AG09309 (cell line): ENCODE results near the gene SFRP4.

Source experiments
- DNase-seq: peaks from one replicate; pipeline ENCODE4 v3.0.0-alpha.2; 2010; ENCODE audit warnings: low read depth
- H3K4me3 ChIP-seq: 2 replicates; pipeline ENCODE4 v1.5.1; 2011; ENCODE audit warnings: mild to moderate bottlenecking, low read depth, low read length, moderate library complexity; ENCODE audit not compliant: control insufficient read depth
- CTCF ChIP-seq: IDR thresholded peaks from 2 replicates; pipeline ENCODE4 v1.5.1; 2011; ENCODE audit warnings: mild to moderate bottlenecking, low read depth, low read length, inconsistent platforms; ENCODE audit not compliant: insufficient read depth, control insufficient read depth; ENCODE audit errors: missing control alignments

The SFRP4 gene

GRCh38 chr7:37925620-37926019, 9.0 kb upstream of the SFRP4 start:
- DNase-seq: no peak
- no peak overlapping the region for H3K4me3 ChIP-seq
- TF ChIP-seq CTCF: no peak

- no peak for DNase-seq
- no peak overlapping the region for H3K4me3 ChIP-seq
- TF ChIP-seq CTCF: no peak
These were observed 7.9 kb upstream of the SFRP4 start for GRCh38 chr7:37924491-37925041.

- no peak for DNase-seq
- TF ChIP-seq CTCF: no peak
- no peak overlapping the region for H3K4me3 ChIP-seq
These were observed 7.4 kb upstream of the SFRP4 start for GRCh38 chr7:37923996-37924395.

- DNase-seq: no peak
- no peak overlapping the region for H3K4me3 ChIP-seq
- TF ChIP-seq CTCF: no peak
These were observed 5.3 kb upstream of the SFRP4 start for GRCh38 chr7:37921876-37922275.

GRCh38 chr7:37920849-37921805, 4.5 kb upstream of the SFRP4 start:
- peak; percentile 19 for TF ChIP-seq CTCF
- H3K4me3 ChIP-seq: peak overlapping the region; percentile 76
- DNase-seq: no peak

- no peak for DNase-seq
- TF ChIP-seq CTCF: peak; percentile 18
- H3K4me3 ChIP-seq: peak within 1 kb of the TSS; percentile 76
These were observed 3.8 kb upstream of the SFRP4 start, which contains the start of gene EPDR1 for GRCh38 chr7:37920305-37920848. Gene EPDR1 (plus strand): TSS chr7:37920640. CDS start chr7:37920940, 300 bp downstream.
